Measurements from ENCODE around the gene CCL4.

CCL4 gene

DNA sequence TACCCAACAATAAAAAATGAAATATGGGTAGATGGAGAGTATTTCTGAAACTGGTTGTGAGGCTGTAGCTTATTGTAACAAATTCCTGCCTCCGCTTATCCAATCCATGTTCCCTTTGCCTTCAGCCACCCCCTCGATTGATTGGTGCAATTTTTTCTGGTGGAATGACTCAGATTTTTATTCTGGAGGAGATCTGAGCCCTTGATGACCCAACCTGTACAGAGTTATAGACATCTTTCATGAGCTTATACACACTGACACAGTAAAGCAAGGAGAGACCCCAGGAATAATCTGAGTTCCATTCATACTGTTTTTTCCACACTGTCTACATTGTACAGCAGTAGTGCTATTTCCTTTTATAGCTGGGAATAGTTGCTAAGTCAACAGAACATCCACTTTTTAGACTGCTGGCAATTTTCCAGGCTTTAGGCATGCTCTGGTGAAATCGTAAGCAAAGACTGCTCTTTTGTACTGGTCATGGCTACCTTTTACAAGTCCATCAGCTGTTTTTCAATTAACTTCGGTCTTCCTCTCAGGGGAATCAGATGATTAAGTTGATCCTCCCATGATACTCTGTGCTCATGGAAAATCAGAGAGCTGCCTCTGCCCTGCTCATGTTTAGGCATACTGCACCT, 30.1 kb downstream of the CCL4 start:
- no peaks in the 10 kb centered on the region for H3K27me3 ChIP-seq (ENCODE audit: control insufficient read depth, insufficient read depth, low read length)
- no peak overlapping the region for H3K4me2 ChIP-seq (ENCODE audit: low read length)
- no peak overlapping the region for H3K9ac ChIP-seq (ENCODE audit: low read depth, low read length)
- H3K4me1 ChIP-seq (ENCODE audit: control insufficient read depth, insufficient read depth, low read length), result no peaks in the 10 kb centered on the region
- H3K9me3 ChIP-seq (replicated peaks; ENCODE audit: low read length), result no peaks in the 10 kb centered on the region
- no peak overlapping the region for H3K4me3 ChIP-seq (ENCODE audit: low read length)
- H3K36me3 ChIP-seq (ENCODE audit: insufficient read depth, low read length), result no peaks in the 10 kb centered on the region

DNA sequence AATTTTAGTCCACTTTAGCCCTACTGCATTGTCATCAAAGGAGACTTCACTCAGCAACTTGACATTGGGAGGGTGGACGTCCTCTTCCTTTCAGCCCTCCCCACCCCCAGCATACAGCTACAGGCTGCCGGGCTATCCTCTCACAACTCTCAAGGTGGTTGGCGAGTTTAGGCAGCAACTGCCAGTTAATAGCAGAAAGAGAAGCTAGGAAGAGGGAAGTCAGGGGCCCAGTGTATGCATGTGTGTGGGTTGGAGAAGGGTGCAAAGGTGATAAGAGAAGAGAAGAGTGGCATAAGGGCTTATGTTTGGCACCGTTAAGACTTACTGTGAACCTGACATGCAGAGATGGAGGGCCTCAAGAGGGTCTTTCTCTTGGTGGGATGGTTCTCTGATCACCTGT, 31.8 kb downstream of the CCL4 start:
- Histone ChIP-seq H3K4me1 (ENCODE audit: control insufficient read depth, insufficient read depth, low read length) (no peaks in the 10 kb centered on the region), H3K9me3 (replicated peaks; ENCODE audit: low read length) (no peaks in the 10 kb centered on the region), H3K4me2 (ENCODE audit: low read length) (no peak overlapping the region), H3K9ac (ENCODE audit: low read depth, low read length) (no peak overlapping the region), H3K27me3 (ENCODE audit: control insufficient read depth, insufficient read depth, low read length) (no peaks in the 10 kb centered on the region), H3K36me3 (ENCODE audit: insufficient read depth, low read length) (no peaks in the 10 kb centered on the region), H3K4me3 (ENCODE audit: low read length) (no peak overlapping the region)

DNA sequence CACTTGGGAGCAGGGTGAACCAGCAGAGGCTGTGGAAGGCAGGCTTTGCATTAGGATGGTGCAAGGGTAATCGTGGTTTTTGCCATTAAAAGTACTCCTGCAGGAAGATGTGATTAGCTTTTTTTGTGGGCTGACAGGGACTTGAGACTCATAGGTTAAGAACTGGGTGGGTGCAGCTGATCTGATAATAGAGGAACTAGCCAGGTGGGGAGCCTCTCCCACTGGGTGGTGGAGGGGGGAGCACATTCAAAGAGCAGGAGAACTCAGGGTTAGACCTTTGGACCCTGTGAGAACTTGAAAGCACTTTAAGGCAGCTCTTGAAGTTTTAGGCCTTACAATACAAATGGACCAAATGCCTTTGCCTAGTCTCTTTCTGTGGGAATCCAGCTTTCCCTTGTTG, 32.4 kb downstream of the CCL4 start:
- Histone ChIP-seq H3K4me1 (ENCODE audit: control insufficient read depth, insufficient read depth, low read length) (no peaks in the 10 kb centered on the region), H3K4me3 (ENCODE audit: low read length) (no peak overlapping the region), H3K27me3 (ENCODE audit: control insufficient read depth, insufficient read depth, low read length) (no peaks in the 10 kb centered on the region), H3K36me3 (ENCODE audit: insufficient read depth, low read length) (no peaks in the 10 kb centered on the region), H3K9me3 (replicated peaks; ENCODE audit: low read length) (no peaks in the 10 kb centered on the region), H3K9ac (ENCODE audit: low read depth, low read length) (no peak overlapping the region), H3K4me2 (ENCODE audit: low read length) (no peak overlapping the region)

DNA sequence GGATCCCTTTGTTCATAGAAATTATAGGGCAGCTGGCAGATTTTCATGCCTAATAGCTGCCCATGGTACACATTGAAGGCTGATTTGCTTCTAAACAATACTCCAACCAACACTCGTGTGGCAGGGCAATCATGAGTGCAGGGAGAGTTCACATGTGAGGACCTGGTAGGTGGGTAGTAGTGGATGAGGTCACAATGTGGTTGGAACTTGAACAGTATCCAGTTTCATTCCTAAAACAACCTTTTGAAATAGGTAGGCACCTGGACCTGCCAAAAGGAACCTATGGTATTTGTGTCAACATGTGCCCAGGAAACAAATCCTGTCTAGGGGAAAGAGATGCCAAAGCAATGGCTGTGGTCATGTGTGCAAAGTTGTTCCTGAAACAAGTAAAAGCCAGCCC, 32.8 kb downstream of the CCL4 start:
- Histone ChIP-seq H3K9me3 (replicated peaks; ENCODE audit: low read length) (no peaks in the 10 kb centered on the region), H3K36me3 (ENCODE audit: insufficient read depth, low read length) (no peaks in the 10 kb centered on the region), H3K4me1 (ENCODE audit: control insufficient read depth, insufficient read depth, low read length) (no peaks in the 10 kb centered on the region), H3K9ac (ENCODE audit: low read depth, low read length) (no peak overlapping the region), H3K27me3 (ENCODE audit: control insufficient read depth, insufficient read depth, low read length) (no peaks in the 10 kb centered on the region), H3K4me2 (ENCODE audit: low read length) (no peak overlapping the region), H3K4me3 (ENCODE audit: low read length) (no peak overlapping the region)

DNA sequence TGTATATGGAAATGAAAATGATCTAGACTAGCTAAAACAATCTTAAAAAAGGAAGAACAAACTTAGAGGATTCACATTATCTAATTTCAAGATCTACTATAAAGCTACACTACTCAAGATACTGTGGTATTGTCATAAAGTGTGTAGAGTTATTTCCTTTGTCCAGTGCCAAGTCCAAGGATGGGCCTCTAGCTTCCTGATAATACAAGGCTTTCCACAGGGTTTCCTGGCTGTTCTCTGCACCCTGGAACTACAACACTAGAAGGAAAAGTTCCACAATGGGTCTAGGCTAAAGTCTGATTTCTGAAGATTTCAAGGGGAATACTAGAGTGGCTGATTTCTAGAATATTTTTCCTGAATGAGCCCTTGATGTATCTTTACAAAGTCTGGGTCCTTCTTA, 38.6 kb downstream of the CCL4 start:
- no peaks in the 10 kb centered on the region for H3K36me3 ChIP-seq (ENCODE audit: insufficient read depth, low read length)
- peaks cover 16% of the 10 kb centered on the region for H3K27me3 ChIP-seq (ENCODE audit: control insufficient read depth, insufficient read depth, low read length)
- H3K4me2 ChIP-seq (ENCODE audit: low read length), result no peak overlapping the region
- no peak overlapping the region for H3K9ac ChIP-seq (ENCODE audit: low read depth, low read length)
- no peak overlapping the region for H3K4me3 ChIP-seq (ENCODE audit: low read length)
- H3K9me3 ChIP-seq (replicated peaks; ENCODE audit: low read length), result no peaks in the 10 kb centered on the region
- H3K4me1 ChIP-seq (ENCODE audit: control insufficient read depth, insufficient read depth, low read length), result no peaks in the 10 kb centered on the region

DNA sequence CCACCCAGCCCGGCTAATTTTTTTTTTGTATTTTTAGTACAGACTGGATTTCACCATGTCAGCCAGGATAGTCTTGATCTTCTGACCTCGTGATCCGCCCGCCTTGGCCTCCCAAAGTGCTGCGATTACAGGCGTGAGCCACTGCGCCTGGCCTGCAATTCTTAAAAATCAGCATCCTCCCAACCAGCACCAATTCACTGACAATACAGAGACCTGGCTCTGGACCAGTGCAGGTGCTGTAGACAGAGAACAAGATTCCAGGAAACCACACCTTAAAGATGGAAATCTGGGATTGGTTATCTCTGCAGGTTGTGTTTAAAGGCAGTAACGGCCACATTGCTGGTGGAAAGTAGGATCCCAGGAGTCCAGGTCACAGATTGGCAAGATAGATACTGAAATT, 39.2 kb downstream of the CCL4 start:
- no peak overlapping the region for H3K4me2 ChIP-seq (ENCODE audit: low read length)
- H3K36me3 ChIP-seq (ENCODE audit: insufficient read depth, low read length), result no peaks in the 10 kb centered on the region
- peaks cover 21% of the 10 kb centered on the region for H3K27me3 ChIP-seq (ENCODE audit: control insufficient read depth, insufficient read depth, low read length)
- no peak overlapping the region for H3K4me3 ChIP-seq (ENCODE audit: low read length)
- no peaks in the 10 kb centered on the region for H3K4me1 ChIP-seq (ENCODE audit: control insufficient read depth, insufficient read depth, low read length)
- H3K9me3 ChIP-seq (replicated peaks; ENCODE audit: low read length), result no peaks in the 10 kb centered on the region
- no peak overlapping the region for H3K9ac ChIP-seq (ENCODE audit: low read depth, low read length)

DNA sequence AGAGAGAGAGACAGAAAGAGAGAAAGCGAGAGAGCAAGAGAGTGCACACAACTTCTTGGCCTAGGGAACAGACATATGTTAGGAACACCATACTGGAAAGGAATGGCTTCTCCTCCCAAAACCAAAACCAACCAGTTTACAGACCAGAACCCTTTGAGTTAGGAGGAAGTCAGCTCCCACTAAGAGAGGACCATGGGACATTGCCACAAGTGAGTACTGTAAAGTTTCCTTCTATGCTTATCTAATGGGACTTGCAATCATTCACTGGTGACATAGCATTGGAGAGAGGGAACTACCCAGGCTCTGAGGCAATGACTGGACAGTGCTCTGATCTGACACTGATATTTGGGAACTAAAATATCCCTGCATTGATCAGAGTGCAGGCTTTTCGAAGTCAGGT, 40.4 kb downstream of the CCL4 start:
- Histone ChIP-seq H3K9me3 (replicated peaks; ENCODE audit: low read length) (no peaks in the 10 kb centered on the region), H3K4me3 (ENCODE audit: low read length) (no peak overlapping the region), H3K9ac (ENCODE audit: low read depth, low read length) (no peak overlapping the region), H3K36me3 (ENCODE audit: insufficient read depth, low read length) (no peaks in the 10 kb centered on the region), H3K27me3 (ENCODE audit: control insufficient read depth, insufficient read depth, low read length) (peaks cover 21% of the 10 kb centered on the region), H3K4me1 (ENCODE audit: control insufficient read depth, insufficient read depth, low read length) (no peaks in the 10 kb centered on the region), H3K4me2 (ENCODE audit: low read length) (no peak overlapping the region)

DNA sequence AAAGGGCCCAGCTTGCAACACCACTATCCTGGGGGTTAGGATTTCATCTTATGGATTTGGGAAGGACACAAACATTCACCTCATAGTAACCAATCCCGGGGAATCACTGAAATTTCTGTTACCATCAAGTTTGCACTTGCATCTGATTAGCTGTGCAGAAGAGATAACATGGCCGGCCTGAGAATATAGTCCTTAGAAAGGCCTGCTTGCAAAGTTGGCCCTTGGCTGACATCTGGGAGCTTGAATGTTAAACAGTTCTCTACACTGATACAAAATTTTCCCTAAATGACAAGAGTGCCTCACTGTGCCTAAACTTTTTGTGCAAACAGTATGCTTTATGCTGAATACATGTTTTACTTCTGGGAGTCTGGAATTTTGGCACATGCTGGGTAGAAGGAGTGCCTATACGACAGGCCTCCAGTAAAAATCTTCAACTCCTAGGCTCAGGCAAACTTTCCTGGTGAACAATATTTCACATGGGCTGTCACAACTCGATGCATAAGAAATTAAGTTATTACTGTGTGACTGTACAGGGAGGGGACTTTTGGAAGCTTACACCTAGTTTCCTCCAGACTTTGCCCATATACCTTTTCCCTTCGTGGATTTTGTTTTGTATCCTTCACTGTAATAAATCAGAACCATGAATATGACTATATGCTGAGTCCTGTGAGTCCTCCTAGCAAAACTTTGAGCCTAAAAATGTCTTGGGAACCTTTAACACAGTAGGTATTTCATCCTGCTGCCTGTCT, 41.5 kb downstream of the CCL4 start:
- no peaks in the 10 kb centered on the region for H3K36me3 ChIP-seq (ENCODE audit: insufficient read depth, low read length)
- H3K4me3 ChIP-seq (ENCODE audit: low read length), result no peak overlapping the region
- H3K4me2 ChIP-seq (ENCODE audit: low read length), result no peak overlapping the region
- H3K9ac ChIP-seq (ENCODE audit: low read depth, low read length), result no peak overlapping the region
- H3K27me3 ChIP-seq (ENCODE audit: control insufficient read depth, insufficient read depth, low read length), result peaks cover 32% of the 10 kb centered on the region
- H3K9me3 ChIP-seq (replicated peaks; ENCODE audit: low read length), result no peaks in the 10 kb centered on the region
- peaks cover 3% of the 10 kb centered on the region for H3K4me1 ChIP-seq (ENCODE audit: control insufficient read depth, insufficient read depth, low read length)

DNA sequence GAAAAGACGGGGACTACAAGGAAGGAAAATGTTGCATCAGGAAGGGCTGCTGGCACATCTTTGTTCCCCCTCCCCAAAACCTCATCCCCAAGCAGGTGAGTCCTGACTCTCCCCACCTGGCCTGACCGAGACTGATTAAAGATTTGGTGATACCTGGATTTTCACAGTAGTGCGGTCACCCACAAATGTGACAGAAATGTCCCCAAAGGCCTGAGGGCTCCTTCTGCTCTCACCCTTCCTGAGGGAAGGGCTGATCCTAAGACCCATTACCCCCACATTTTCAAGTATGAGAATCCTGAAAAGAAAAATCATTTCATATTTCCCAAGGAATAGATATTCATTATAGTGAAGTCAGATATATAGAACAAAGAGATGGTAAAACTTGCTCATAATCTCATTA, 44.0 kb downstream of the CCL4 start:
- Histone ChIP-seq H3K36me3 (ENCODE audit: insufficient read depth, low read length) (no peaks in the 10 kb centered on the region), H3K9ac (ENCODE audit: low read depth, low read length) (no peak overlapping the region), H3K4me2 (ENCODE audit: low read length) (no peak overlapping the region), H3K27me3 (ENCODE audit: control insufficient read depth, insufficient read depth, low read length) (peaks cover 30% of the 10 kb centered on the region), H3K4me3 (ENCODE audit: low read length) (no peak overlapping the region), H3K4me1 (ENCODE audit: control insufficient read depth, insufficient read depth, low read length) (peaks cover 3% of the 10 kb centered on the region), H3K9me3 (replicated peaks; ENCODE audit: low read length) (no peaks in the 10 kb centered on the region)

DNA sequence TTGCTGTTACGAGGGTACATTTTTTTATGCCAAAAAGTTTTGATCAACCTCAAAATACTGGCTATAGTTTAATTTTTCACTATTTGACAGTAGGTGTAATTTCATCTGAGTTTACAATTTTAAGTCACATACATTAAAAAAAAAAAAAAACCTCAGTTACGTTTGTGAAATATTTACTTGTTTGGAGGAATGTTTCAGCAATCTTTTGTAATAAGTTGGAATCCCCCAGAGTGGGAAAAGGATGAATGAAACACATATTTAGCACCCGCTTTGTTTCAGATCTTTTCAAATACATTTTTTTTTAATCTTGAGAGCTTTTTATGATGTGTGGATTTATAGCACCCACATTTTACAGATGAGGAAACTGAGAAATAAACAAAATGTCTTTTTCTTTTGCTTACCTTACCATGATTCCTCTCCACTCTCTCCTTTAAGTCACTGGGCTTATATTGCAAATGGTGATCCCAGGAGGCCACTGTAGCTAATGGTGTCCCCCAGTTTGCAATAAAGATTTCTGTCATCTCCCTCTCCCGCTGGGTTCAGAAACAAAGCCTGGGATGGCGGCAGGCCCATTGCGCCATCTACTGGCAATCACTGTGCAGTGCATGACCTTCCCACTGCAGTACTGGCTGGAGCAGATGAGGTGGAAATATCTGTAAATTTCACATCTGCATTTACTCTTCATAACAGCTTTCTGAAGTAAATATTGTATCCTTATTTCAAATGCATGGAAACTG, 45.1 kb downstream of the CCL4 start:
- H3K9ac ChIP-seq (ENCODE audit: low read depth, low read length), result no peak overlapping the region
- H3K4me2 ChIP-seq (ENCODE audit: low read length), result peak overlapping the region; percentile 3
- no peaks in the 10 kb centered on the region for H3K36me3 ChIP-seq (ENCODE audit: insufficient read depth, low read length)
- H3K9me3 ChIP-seq (replicated peaks; ENCODE audit: low read length), result no peaks in the 10 kb centered on the region
- H3K4me3 ChIP-seq (ENCODE audit: low read length), result no peak overlapping the region
- peaks cover 3% of the 10 kb centered on the region for H3K4me1 ChIP-seq (ENCODE audit: control insufficient read depth, insufficient read depth, low read length)
- H3K27me3 ChIP-seq (ENCODE audit: control insufficient read depth, insufficient read depth, low read length), result peaks cover 26% of the 10 kb centered on the region

DNA sequence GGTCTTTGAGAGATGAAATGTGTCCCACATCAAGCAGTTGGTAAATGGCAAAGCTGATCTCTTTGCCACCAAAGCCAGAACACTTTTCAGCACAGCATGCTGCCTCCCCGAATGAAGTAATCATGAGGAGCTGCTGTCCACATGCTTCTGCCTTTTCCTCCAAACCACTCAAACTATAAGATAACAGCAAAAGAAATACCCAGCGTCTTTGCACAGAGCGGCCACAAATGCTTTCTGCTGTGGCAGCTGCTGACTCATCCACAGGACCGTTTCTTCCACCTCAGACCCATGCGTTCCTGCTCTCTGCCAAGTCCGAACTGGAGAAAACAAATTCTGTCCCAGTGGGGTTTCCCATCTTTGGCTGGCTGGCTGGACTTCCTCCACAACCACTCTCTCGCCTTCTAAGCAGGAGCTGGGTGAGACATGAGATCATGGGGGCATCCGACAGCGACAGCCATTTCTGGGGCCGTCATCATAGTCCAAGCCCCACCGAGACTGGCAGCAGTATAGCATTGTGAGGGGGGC, 45.7 kb downstream of the CCL4 start:
- H3K9ac ChIP-seq (ENCODE audit: low read depth, low read length), result no peak overlapping the region
- H3K27me3 ChIP-seq (ENCODE audit: control insufficient read depth, insufficient read depth, low read length), result peaks cover 25% of the 10 kb centered on the region
- peak overlapping the region; percentile 3 for H3K4me2 ChIP-seq (ENCODE audit: low read length)
- peaks cover 3% of the 10 kb centered on the region for H3K4me1 ChIP-seq (ENCODE audit: control insufficient read depth, insufficient read depth, low read length)
- H3K36me3 ChIP-seq (ENCODE audit: insufficient read depth, low read length), result no peaks in the 10 kb centered on the region
- H3K4me3 ChIP-seq (ENCODE audit: low read length), result no peak overlapping the region
- H3K9me3 ChIP-seq (replicated peaks; ENCODE audit: low read length), result no peaks in the 10 kb centered on the region
